ENCODE data around the gene PEAK1.

GRCh38 chr15:77446840-77447390, 27.0 kb upstream of the PEAK1 start:
- TF ChIP-seq POLR2AphosphoS5 (IDR thresholded peaks at IDR 0.05; ENCODE audit: insufficient read depth in 1 of 2, low read depth in 1 of 2) (no peak), CTCF (IDR thresholded peaks at IDR 0.05) (no peak)

All from vagina (tissue), 2 donors.